Suprapubic skin (tissue), 4 donors: Measurements from ENCODE around the gene EEF1AKMT3. TPM values are rescaled to one million over a fixed set of nuclear protein-coding genes. Genes with fewer than 3 reads are reported as not detected.

Experiments
- DNase-seq, 2 donors: peaks; one replicate each; pipeline ENCODE4 v3.0.0-alpha.2; 2019; ENCODE audit warnings: low spot score in 2 of 2
- H3K27ac ChIP-seq: fragments of 200-600 bp; sonication (generic); one replicate; pipeline ENCODE4 v1.5.1; 2019
- H3K27me3 ChIP-seq: fragments of 200-600 bp; sonication (generic); one replicate; pipeline ENCODE4 v1.5.1; 2019
- H3K36me3 ChIP-seq: fragments of 200-600 bp; sonication (generic); one replicate; pipeline ENCODE4 v1.5.1; 2019
- H3K4me1 ChIP-seq: fragments of 200-600 bp; sonication (generic); one replicate; pipeline ENCODE4 v1.5.1; 2019
- H3K4me3 ChIP-seq: fragments of 200-600 bp; sonication (generic); one replicate; pipeline ENCODE4 v1.5.1; 2019; ENCODE audit warnings: mild to moderate bottlenecking
- H3K9me3 ChIP-seq: fragments of 200-600 bp; sonication (generic); one replicate; pipeline ENCODE4 v1.5.1; 2019
- CTCF ChIP-seq, 2 donors: fragments of 200-600 bp in 1 of 2; fragments of 450-650 bp in 1 of 2; sonication (generic) in 1 of 2; IDR thresholded peaks; one replicate each; pipeline ENCODE4 v1.5.1; 2016 to 2019; ENCODE audit warnings: antibody characterized with exemption in 2 of 2, mild to moderate bottlenecking in 1 of 2, moderate library complexity in 1 of 2
- EP300 ChIP-seq: sonication (generic); formaldehyde crosslinking; IDR thresholded peaks from one replicate; pipeline ENCODE4 v1.6.1; 2017; ENCODE audit warnings: antibody characterized with exemption
- POLR2A ChIP-seq, 2 donors: fragments of 450-650 bp; IDR thresholded peaks; one replicate each; pipeline ENCODE4 v1.6.1; 2017; ENCODE audit warnings: antibody characterized with exemption in 2 of 2, mild to moderate bottlenecking in 2 of 2, moderate library complexity in 2 of 2
- POLR2AphosphoS5 ChIP-seq, 3 donors: sonication (generic); formaldehyde crosslinking; IDR thresholded peaks; one replicate each; pipeline ENCODE4 v1.6.1; 2017; ENCODE audit warnings: antibody characterized with exemption in 3 of 3
- WGBS: methylation state at CpG from one replicate; pipeline ENCODE4 v1.1.5; 2018; 5-methylcytosine and 5-hydroxymethylcytosine counted together
- total RNA-seq, 4 donors: library from RNA; depleted of rRNA; stranded (reverse); fragments of >200 nt; gene quantifications; one replicate each; pipeline ENCODE4 v1.1.0, GENCODE V29; 2016

The EEF1AKMT3 gene
- total RNA-seq, 4 donors from 2014 or later = 8.7 to 13.7 (median 11.3) TPM

- WGBS = 92% methylated on average over 7 of the region's 7 CpGs
- Histone ChIP-seq H3K4me3 (no peak overlapping the region), H3K4me1 (peaks cover 19% of the 10 kb centered on the region), H3K36me3 (peaks cover 4% of the 10 kb centered on the region), H3K9me3 (no peaks in the 10 kb centered on the region), H3K27me3 (no peaks in the 10 kb centered on the region), H3K27ac (no peak overlapping the region)
- TF ChIP-seq POLR2A (IDR thresholded peaks at IDR 0.05) (no peak), POLR2AphosphoS5 (IDR thresholded peaks at IDR 0.05) (no peak), EP300 (no peak), CTCF (IDR thresholded peaks at IDR 0.05) (no peak)
- peak in 1 of 2 donors; percentile 11 for DNase-seq
Measured at GRCh38 chr12:57777367-57777766, 5.0 kb downstream of the EEF1AKMT3 start.

GRCh38 chr12:57777911-57778310 lies 5.5 kb downstream of the EEF1AKMT3 start:
- Histone ChIP-seq H3K27ac (no peak overlapping the region), H3K27me3 (no peaks in the 10 kb centered on the region), H3K36me3 (peaks cover 4% of the 10 kb centered on the region), H3K4me3 (no peak overlapping the region), H3K9me3 (no peaks in the 10 kb centered on the region), H3K4me1 (peaks cover 19% of the 10 kb centered on the region)
- WGBS = 92% methylated on average over 7 of the region's 7 CpGs
- no peak for DNase-seq
- TF ChIP-seq CTCF (IDR thresholded peaks at IDR 0.05) = no peak
- TF ChIP-seq EP300 = no peak
- no peak for TF ChIP-seq POLR2AphosphoS5 (IDR thresholded peaks at IDR 0.05)
- TF ChIP-seq POLR2A (IDR thresholded peaks at IDR 0.05) = no peak

GRCh38 chr12:57779736-57780135 lies 7.3 kb downstream of the EEF1AKMT3 start:
- Histone ChIP-seq H3K4me1 (peaks cover 23% of the 10 kb centered on the region), H3K27me3 (no peaks in the 10 kb centered on the region), H3K4me3 (no peak overlapping the region), H3K9me3 (no peaks in the 10 kb centered on the region), H3K27ac (no peak overlapping the region), H3K36me3 (peaks cover 4% of the 10 kb centered on the region)
- no peak for DNase-seq
- WGBS = 38% methylated on average over 1 of the region's 1 CpG
- TF ChIP-seq EP300 (no peak), CTCF (IDR thresholded peaks at IDR 0.05) (no peak)

- no peaks in the 10 kb centered on the region for H3K27me3 ChIP-seq
- H3K9me3 ChIP-seq = no peaks in the 10 kb centered on the region
Measured at GRCh38 chr12:57780284-57780897, 8.0 kb downstream of the EEF1AKMT3 start.

GRCh38 chr12:57781244-57781643 lies 8.8 kb downstream of the EEF1AKMT3 start:
- no peak overlapping the region for H3K4me3 ChIP-seq
- H3K36me3 ChIP-seq = peaks cover 14% of the 10 kb centered on the region
- no peak for DNase-seq
- 96% methylated on average over 3 of the region's 3 CpGs for WGBS
- no peaks in the 10 kb centered on the region for H3K9me3 ChIP-seq
- H3K27me3 ChIP-seq = no peaks in the 10 kb centered on the region
- peaks cover 23% of the 10 kb centered on the region for H3K4me1 ChIP-seq
- H3K27ac ChIP-seq = no peak overlapping the region
- no peak for TF ChIP-seq EP300
- no peak for TF ChIP-seq POLR2AphosphoS5 (IDR thresholded peaks at IDR 0.05)
- no peak for TF ChIP-seq POLR2A (IDR thresholded peaks at IDR 0.05)

More at GRCh38 chr12:57780284-57780897, 8.0 kb downstream of the EEF1AKMT3 start:
- peak in 1 of 2 donors; percentile 55 for DNase-seq
- no peak overlapping the region for H3K27ac ChIP-seq
- TF ChIP-seq EP300 (no peak), POLR2A (IDR thresholded peaks at IDR 0.05) (no peak), POLR2AphosphoS5 (IDR thresholded peaks at IDR 0.05) (no peak), CTCF (IDR thresholded peaks at IDR 0.05) (no peak)
- H3K4me3 ChIP-seq = no peak overlapping the region
- 79% methylated on average over 2 of the region's 4 CpGs for WGBS
- peaks cover 5% of the 10 kb centered on the region for H3K36me3 ChIP-seq
- peaks cover 23% of the 10 kb centered on the region for H3K4me1 ChIP-seq

- Histone ChIP-seq H3K9me3 (no peaks in the 10 kb centered on the region), H3K4me3 (no peak overlapping the region), H3K27me3 (no peaks in the 10 kb centered on the region), H3K27ac (no peak overlapping the region), H3K36me3 (peaks cover 19% of the 10 kb centered on the region), H3K4me1 (peaks cover 23% of the 10 kb centered on the region)
- no peak for DNase-seq
- TF ChIP-seq CTCF (IDR thresholded peaks at IDR 0.05) = no peak
- no peak for TF ChIP-seq EP300
- TF ChIP-seq POLR2A (IDR thresholded peaks at IDR 0.05) = no peak
- no peak for TF ChIP-seq POLR2AphosphoS5 (IDR thresholded peaks at IDR 0.05)
- WGBS = 66% methylated on average over 2 of the region's 2 CpGs
Measured at GRCh38 chr12:57781801-57782200, 9.4 kb downstream of the EEF1AKMT3 start.
